ENCODE measurements around the gene VRK3.
"Not testable (repeated sequence)": the region's sequence is repeated elsewhere in the genome, so short reads cannot be mapped to it uniquely, and the experiment has no call there.

Gene VRK3

GRCh38 chr19:49956115-49956495 lies 69.1 kb downstream of the VRK3 start:
- no peak for DNase-seq (ENCODE audit: low read depth)

- DNase-seq (ENCODE audit: low read depth), result no peak
These were observed 70.2 kb downstream of the VRK3 start for GRCh38 chr19:49954933-49955332.

- DNase-seq (ENCODE audit: low read depth), result no peak
These were observed 70.9 kb downstream of the VRK3 start for GRCh38 chr19:49954092-49954829.

GRCh38 chr19:49953416-49953815 lies 71.8 kb downstream of the VRK3 start:
- no peak for DNase-seq (ENCODE audit: low read depth)

GRCh38 chr19:49952906-49953305 lies 72.3 kb downstream of the VRK3 start:
- no peak for DNase-seq (ENCODE audit: low read depth)

- DNase-seq (ENCODE audit: low read depth), result no peak
These were observed 72.7 kb downstream of the VRK3 start for GRCh38 chr19:49952479-49952836.

- no peak for DNase-seq (ENCODE audit: low read depth)
These were observed 73.2 kb downstream of the VRK3 start for GRCh38 chr19:49951806-49952478.

GRCh38 chr19:49950956-49951526 lies 74.1 kb downstream of the VRK3 start:
- no peak for DNase-seq (ENCODE audit: low read depth)

- no peak for DNase-seq (ENCODE audit: low read depth)
These were observed 74.6 kb downstream of the VRK3 start for GRCh38 chr19:49950590-49950948.

GRCh38 chr19:49949742-49950589 lies 75.2 kb downstream of the VRK3 start:
- DNase-seq (ENCODE audit: low read depth), result no peak

GRCh38 chr19:49946415-49946814 lies 78.8 kb downstream of the VRK3 start:
- DNase-seq (ENCODE audit: low read depth), result no peak

- DNase-seq (ENCODE audit: low read depth), result not testable (repeated sequence)
These were observed 80.6 kb downstream of the VRK3 start for GRCh38 chr19:49944567-49944966.

- no peak for DNase-seq (ENCODE audit: low read depth)
These were observed 84.7 kb downstream of the VRK3 start for GRCh38 chr19:49940482-49940791.

GRCh38 chr19:49939721-49940481 lies 85.3 kb downstream of the VRK3 start:
- DNase-seq (ENCODE audit: low read depth), result no peak

GRCh38 chr19:49938662-49939061 lies 86.5 kb downstream of the VRK3 start:
- no peak for DNase-seq (ENCODE audit: low read depth)

- DNase-seq (ENCODE audit: low read depth), result peak; percentile 78
These were observed 87.3 kb downstream of the VRK3 start for GRCh38 chr19:49937750-49938381.

- no peak for DNase-seq (ENCODE audit: low read depth)
These were observed 88.6 kb downstream of the VRK3 start for GRCh38 chr19:49936549-49936948.

GRCh38 chr19:49933643-49934042 lies 91.5 kb downstream of the VRK3 start:
- no peak for DNase-seq (ENCODE audit: low read depth)

GRCh38 chr19:49932731-49933131 lies 92.4 kb downstream of the VRK3 start:
- no peak for DNase-seq (ENCODE audit: low read depth)

GRCh38 chr19:49932041-49932451 lies 93.1 kb downstream of the VRK3 start:
- no peak for DNase-seq (ENCODE audit: low read depth)

GRCh38 chr19:49931293-49932040 lies 93.7 kb downstream of the VRK3 start:
- no peak for DNase-seq (ENCODE audit: low read depth)

Data from stimulated activated CD8-positive, alpha-beta memory T cell treated with anti-CD3 and anti-CD28 coated beads, Interleukin-15, amount 100 ng/mL, for 24 hours (primary cell).